ENCODE results near the gene MYO16.

Gene MYO16

GRCh38 chr13:108662528-108662927, 33.1 kb downstream of the MYO16 start:
- no peak for DNase-seq (ENCODE audit: low read depth in 3 of 3, low spot score in 1 of 3)

GRCh38 chr13:108663710-108664109, 34.3 kb downstream of the MYO16 start:
- DNase-seq (ENCODE audit: low read depth in 3 of 3, low spot score in 1 of 3) = no peak

- no peak for DNase-seq (ENCODE audit: low read depth in 3 of 3, low spot score in 1 of 3)
Measured at GRCh38 chr13:108667205-108667604, 37.8 kb downstream of the MYO16 start.

DNA sequence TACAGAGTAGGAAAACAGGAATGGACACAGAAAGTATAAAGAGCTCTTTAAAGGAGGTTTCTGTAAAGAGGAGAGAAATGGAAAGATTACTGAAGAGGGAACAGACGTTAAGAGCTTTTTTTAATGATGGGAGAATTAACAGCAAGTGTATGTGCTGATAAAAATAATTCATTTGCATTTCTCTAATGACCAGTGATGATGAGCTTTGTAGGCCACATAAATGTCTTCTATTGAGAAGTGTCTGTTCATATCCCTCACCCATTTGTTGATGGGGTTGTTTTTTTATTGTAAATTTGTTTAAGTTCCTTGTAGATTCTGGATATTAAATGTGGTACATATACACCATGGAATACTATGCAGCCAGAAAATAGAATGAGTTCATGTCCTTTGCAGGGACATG, 40.0 kb downstream of the MYO16 start:
- no peak for DNase-seq (ENCODE audit: low read depth in 3 of 3, low spot score in 1 of 3)

DNA sequence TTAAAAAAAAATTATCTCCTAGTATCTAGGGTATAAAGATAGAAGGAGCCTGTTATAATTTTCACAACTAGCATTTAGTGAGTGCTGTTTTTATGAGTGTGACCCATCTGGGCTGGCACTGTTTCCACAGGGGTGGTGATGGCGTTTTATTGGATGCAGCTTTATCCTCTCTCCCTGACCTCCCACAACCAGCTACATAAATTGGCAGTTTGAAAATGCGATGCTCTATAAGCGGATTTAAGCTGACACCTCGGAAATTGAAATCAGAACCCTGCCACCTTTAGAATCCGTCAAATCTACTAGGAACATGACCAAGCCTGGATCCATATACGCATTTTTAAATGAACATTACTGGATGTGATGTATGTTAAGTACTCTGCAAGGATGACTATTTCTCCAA, 44.9 kb downstream of the MYO16 start:
- DNase-seq (ENCODE audit: low read depth in 3 of 3, low spot score in 1 of 3) = no peak

GRCh38 chr13:108674771-108675170, 45.4 kb downstream of the MYO16 start:
- no peak for DNase-seq (ENCODE audit: low read depth in 3 of 3, low spot score in 1 of 3)

DNA sequence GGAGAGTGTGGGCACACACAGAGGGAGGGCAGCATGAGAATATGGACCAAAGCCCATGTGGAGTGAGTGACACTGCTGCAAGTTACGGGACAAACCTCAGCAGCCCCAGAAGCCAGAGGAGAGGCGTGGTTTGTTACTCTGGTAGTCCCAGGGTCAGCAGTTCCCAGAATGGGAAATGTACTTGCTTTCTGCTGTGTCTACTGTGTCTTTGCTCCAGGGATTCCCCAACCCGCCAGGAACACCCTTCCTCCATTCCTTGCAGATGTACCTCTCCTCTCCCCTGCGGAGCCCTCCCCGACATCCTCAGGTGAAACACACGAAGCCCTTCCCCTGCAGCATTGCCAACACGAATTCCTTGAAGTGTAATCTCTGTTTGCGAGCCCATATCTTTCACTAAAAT, 47.2 kb downstream of the MYO16 start:
- no peak for DNase-seq (ENCODE audit: low read depth in 3 of 3, low spot score in 1 of 3)

DNA sequence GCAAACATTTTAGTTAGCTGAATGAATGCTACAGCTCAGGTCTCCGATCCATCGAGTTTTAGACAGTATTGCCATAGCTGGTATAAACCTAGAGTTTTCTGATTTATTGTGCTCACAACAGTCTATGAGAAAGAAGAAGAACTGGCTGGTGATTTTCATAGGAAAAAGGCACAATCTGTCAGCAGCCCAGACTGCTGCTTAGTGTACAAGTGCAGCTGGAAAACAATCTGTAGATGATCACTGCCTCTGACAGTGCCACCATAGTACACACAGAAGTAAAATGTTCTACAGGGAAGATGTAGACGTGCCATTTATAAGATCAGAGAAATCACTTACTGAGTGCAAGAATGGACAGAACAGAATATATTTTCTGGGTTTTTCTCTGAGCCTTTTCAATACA, 48.4 kb downstream of the MYO16 start:
- no peak for DNase-seq (ENCODE audit: low read depth in 3 of 3, low spot score in 1 of 3)

- no peak for DNase-seq (ENCODE audit: low read depth in 3 of 3, low spot score in 1 of 3)
Measured at GRCh38 chr13:108680011-108680410, 50.6 kb downstream of the MYO16 start.

GRCh38 chr13:108681986-108682575, 52.7 kb downstream of the MYO16 start:
- DNase-seq (ENCODE audit: low read depth in 3 of 3, low spot score in 1 of 3) = no peak

DNA sequence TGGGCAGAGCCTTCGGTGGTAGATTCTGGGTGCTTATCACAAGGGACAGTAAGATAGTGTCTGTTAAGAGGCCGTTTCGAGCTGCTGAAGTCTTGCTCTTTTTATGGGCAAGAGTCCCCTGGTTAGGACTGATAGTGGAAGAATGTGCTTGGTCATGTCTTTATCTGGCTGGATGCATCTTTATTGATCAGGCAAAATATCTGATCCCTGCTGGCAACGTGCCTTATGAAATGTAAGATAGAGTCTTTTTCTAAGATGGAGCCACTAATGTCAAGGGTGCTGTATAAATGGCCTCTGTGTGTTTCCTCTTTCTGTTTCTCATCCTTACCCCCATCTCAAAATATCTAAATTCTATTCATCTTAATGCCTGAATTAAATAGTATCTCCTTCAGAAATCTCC, 53.3 kb downstream of the MYO16 start:
- DNase-seq (ENCODE audit: low read depth in 3 of 3, low spot score in 1 of 3) = no peak

- no peak for DNase-seq (ENCODE audit: low read depth in 3 of 3, low spot score in 1 of 3)
Measured at GRCh38 chr13:108686027-108686426, 56.6 kb downstream of the MYO16 start.

DNA sequence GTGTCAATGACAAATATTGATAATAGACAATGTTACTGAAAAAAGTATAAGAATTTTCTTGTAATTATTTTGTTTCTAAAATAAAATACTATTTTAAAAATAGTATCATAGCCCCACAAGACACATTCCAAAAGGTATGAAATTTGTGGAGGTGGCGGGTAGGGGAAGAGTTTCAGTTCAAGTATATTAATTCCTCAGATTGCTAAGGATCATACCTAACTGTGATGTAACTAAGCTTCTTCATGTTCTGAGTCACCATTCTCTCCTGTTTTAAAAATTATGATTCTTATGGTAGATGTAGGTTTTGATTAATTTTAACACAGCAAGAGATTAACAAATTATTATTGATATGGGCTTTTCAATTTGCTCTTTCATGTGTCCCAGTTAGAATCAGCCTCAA, 61.3 kb downstream of the MYO16 start:
- no peak for DNase-seq (ENCODE audit: low read depth in 3 of 3, low spot score in 1 of 3)

DNA sequence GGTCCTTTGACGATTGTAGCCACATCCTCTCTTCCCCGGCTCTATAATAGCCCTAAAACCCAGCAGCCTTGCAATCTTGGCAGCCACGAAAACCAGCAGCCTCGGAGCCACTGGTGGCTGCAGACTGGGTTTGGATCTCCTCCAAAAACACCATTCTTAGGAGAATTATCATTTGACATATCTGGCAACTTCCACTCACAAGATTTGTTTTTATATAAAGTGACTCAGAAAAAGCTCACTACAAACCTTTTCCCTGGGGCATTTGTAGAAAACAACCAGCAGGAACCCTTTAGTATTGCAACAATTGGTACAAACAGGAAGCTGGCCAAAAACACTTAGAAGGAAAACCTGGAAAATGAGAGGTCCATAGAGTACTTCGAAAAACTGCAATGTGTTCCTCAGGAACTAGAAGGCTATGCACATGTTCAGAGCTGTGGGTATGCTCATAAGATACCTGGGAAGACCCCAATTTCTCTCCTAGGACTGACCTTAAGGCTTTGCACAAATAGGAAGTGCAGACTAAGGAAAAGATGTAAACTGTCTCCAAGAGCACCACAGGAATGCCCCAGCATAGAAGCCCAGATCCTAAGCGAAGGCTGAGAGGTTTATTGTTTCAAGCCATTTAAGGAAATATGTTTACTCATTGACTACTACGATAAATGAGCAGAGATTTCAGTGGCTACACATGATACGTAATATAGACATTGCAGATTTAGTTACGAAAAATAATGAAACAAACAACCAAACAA, 71.2 kb downstream of the MYO16 start:
- no peak for DNase-seq (ENCODE audit: low read depth in 3 of 3, low spot score in 1 of 3)

DNA sequence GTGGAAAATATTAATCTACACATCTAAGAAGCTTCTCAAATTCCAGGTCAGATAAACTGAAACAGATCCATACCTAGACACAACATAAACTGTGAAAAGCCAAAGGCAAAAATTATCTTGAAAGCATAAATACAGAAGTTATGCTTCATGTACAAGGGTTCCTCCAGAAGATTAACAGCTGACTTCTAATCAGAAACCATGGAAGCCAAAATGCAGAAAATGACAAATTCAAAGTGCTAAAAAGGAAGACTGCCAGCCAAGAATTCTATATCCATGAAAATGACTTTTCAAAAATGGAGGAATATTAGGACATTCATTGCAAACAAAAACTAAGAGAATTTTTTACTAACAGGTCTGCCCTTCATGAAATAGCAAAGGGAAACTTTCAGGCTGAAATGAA, 72.8 kb downstream of the MYO16 start:
- DNase-seq (ENCODE audit: low read depth in 3 of 3, low spot score in 1 of 3) = no peak

GRCh38 chr13:108705031-108705430, 75.6 kb downstream of the MYO16 start:
- DNase-seq (ENCODE audit: low read depth in 3 of 3, low spot score in 1 of 3) = no peak

DNA sequence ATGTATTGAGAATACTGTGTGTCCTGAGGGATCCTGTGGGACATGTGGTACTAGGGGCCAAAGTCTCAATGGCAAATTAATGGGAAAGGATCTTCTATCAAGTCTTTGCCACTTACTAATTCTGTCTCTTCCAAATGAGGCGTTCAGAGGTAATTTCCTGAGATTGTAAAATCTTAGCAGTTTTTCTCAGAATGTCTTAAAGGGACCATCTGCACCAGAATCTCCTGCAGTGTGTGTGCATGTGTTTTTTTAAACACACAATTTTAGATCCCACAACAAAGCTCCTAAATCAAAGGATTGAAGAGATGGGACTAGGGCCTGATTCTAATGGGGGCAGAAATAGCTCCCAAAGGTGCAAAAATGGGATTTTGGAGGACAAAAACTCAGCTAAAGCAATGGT, 78.2 kb downstream of the MYO16 start:
- DNase-seq (ENCODE audit: low read depth in 3 of 3, low spot score in 1 of 3) = no peak

DNA sequence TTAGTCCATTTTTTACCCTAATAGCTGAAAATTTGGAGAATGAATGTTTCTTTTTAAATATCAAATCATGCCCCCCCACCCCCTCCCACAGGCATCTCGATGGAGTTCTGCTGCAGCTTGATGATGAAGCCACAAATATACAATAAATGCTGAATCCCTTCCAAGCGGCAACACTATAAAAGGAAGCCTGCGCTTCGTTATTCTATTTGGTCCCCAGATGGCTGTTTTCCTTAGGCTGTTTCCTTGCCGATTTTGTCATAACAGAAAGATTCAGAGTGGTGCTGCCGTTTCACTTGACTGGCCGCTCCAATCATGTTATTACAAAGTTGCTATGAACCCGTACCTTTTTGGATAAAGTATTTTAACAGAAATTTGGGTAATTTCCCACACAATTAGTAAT, 79.5 kb downstream of the MYO16 start:
- no peak for DNase-seq (ENCODE audit: low read depth in 3 of 3, low spot score in 1 of 3)

DNA sequence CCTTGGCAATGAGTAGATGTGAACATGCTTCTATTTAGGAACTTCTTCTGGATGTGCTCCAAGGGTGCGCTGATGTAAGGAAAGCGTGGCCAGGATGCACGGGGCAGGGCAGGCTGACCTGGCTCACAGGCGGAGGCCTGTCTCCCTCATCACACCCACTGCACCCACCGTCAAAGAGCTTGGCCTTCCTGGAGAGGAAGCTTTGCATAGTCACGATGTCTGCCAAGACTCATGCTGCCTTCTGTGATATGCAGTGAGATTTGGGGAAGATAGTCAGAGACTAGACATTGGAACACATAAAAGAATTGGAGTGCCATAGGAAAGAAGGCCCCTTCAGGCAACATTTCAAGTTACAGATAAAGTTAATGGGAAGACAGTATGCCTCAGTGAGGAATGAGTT, 82.0 kb downstream of the MYO16 start:
- no peak for DNase-seq (ENCODE audit: low read depth in 3 of 3, low spot score in 1 of 3)

DNA sequence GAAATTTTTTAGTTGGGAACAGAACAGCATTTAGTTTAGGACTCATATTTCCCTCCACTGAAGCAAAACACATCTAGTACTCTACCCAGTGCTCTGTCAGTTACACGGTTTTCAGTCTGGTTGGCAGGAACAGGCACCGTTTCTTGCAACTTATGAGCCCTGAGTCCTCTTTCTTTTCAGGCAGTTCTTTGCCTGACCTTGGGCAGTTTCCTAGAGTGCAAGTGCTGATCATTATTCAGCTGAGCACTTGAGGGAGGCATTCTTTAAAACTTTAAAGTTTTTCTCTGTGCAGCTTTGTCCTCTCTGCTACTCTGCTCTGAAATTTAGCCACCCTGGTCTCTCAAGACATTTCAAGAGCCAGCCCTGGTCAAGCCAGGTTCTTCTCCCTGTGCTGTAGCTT, 96.1 kb downstream of the MYO16 start:
- DNase-seq (ENCODE audit: low read depth in 3 of 3, low spot score in 1 of 3) = no peak

GRCh38 chr13:108728370-108728769, 99.0 kb downstream of the MYO16 start:
- DNase-seq (ENCODE audit: low read depth in 3 of 3, low spot score in 1 of 3) = no peak

GRCh38 chr13:108733022-108733560, 103.7 kb downstream of the MYO16 start:
- no peak for DNase-seq (ENCODE audit: low read depth in 3 of 3, low spot score in 1 of 3)

- DNase-seq (ENCODE audit: low read depth in 3 of 3, low spot score in 1 of 3) = no peak
Measured at GRCh38 chr13:108734676-108735075, 105.3 kb downstream of the MYO16 start.

Measured in stimulated activated CD4-positive, alpha-beta T cell treated with anti-CD3 and anti-CD28 coated beads, TNF-alpha, amount 100 ng/mL, for 1 hour (primary cell).